Lower lobe of right lung (tissue), 2 donors: ENCODE results near the gene TMEM45A. TPM values are rescaled to one million over a fixed set of nuclear protein-coding genes. Genes with fewer than 3 reads are reported as not detected.

ENCODE experiments used
- ATAC-seq, 2 donors: fragments of 200-7000 bp; cut with Tn5 transposase; one replicate each; pipeline ENCODE4 v1.9.1; 2020 to 2022; ENCODE audit warnings: mild to moderate bottlenecking in 2 of 2, moderate library complexity in 2 of 2
- DNase-seq: peaks from one replicate; pipeline ENCODE4 v3.0.0-alpha.2; 2020
- H3K27ac ChIP-seq: fragments of 200-600 bp; one replicate; pipeline ENCODE4 v1.8.0; 2022
- H3K27me3 ChIP-seq: fragments of 200-600 bp; one replicate; pipeline ENCODE4 v1.8.0; 2022; ENCODE audit warnings: low read depth
- H3K36me3 ChIP-seq: fragments of 200-600 bp; one replicate; pipeline ENCODE4 v1.8.0; 2022; ENCODE audit warnings: mild to moderate bottlenecking
- H3K4me1 ChIP-seq: fragments of 200-600 bp; one replicate; pipeline ENCODE4 v1.8.0; 2022
- H3K4me3 ChIP-seq: fragments of 200-600 bp; one replicate; pipeline ENCODE4 v1.8.0; 2022; ENCODE audit warnings: mild to moderate bottlenecking
- H3K9me3 ChIP-seq: fragments of 200-600 bp; one replicate; pipeline ENCODE4 v1.8.0; 2022
- CTCF ChIP-seq: fragments of 200-600 bp; IDR thresholded peaks from one replicate; pipeline ENCODE4 v1.8.0; 2022; ENCODE audit warnings: antibody characterized with exemption, mild to moderate bottlenecking
- intact Hi-C: fragments of 100-400 bp; cut with DNase I; formaldehyde crosslinking; loops from one replicate; pipeline ENCODE4 v1.11.0; 2022
- total RNA-seq: library from RNA; stranded (reverse); fragmentation: NEBNext Ultra II Directional; extraction: Animal tissue kit (Norgen Biotek cat#: 25700); gene quantifications from one replicate; pipeline ENCODE4 v1.2.1, GENCODE V29; 2021
- donor health status: DM: no; HTN: yes; CAD: no; lungs with severe emphysema.

Gene TMEM45A
- total RNA-seq, 1 donor from 2014 or later, result 17.2 TPM

- no peaks in the 10 kb centered on the region for H3K36me3 ChIP-seq
- H3K27ac ChIP-seq, result no peak overlapping the region
- TF ChIP-seq CTCF, result no peak
- intact Hi-C loops, result no loop called here
- H3K4me1 ChIP-seq, result no peaks in the 10 kb centered on the region
- no peak overlapping the region for H3K4me3 ChIP-seq
- H3K9me3 ChIP-seq, result no peaks in the 10 kb centered on the region
- no peak for DNase-seq
- H3K27me3 ChIP-seq, result no peaks in the 10 kb centered on the region
- no peak for ATAC-seq
Observed at GRCh38 chr3:100556673-100557310, 64.4 kb downstream of the TMEM45A start.

DNA sequence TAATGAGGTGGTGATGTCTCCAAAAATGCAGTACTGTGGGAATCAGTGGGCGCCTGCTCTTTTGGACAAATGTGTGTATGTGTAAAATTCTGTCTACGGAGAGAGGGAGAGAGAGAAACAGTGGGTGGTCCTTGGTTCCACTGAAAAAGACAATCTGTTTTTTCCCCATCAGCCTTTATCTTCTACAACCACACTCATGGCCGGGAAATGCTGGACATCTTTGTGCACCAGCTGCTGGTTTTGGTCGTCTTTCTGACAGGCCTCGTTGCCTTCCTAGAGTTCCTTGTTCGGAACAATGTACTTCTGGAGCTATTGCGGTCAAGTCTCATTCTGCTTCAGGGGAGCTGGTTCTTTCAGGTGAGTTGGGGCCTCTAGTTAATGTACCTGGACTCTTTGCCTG, 65.8 kb downstream of the TMEM45A start:
- no peak for TF ChIP-seq CTCF
- no peaks in the 10 kb centered on the region for H3K4me1 ChIP-seq
- DNase-seq (no peak), ATAC-seq (no peak)
- no peak overlapping the region for H3K4me3 ChIP-seq
- H3K36me3 ChIP-seq, result no peaks in the 10 kb centered on the region
- no peak overlapping the region for H3K27ac ChIP-seq
- intact Hi-C loops, result no loop called here
- H3K27me3 ChIP-seq, result no peaks in the 10 kb centered on the region
- H3K9me3 ChIP-seq, result no peaks in the 10 kb centered on the region

DNA sequence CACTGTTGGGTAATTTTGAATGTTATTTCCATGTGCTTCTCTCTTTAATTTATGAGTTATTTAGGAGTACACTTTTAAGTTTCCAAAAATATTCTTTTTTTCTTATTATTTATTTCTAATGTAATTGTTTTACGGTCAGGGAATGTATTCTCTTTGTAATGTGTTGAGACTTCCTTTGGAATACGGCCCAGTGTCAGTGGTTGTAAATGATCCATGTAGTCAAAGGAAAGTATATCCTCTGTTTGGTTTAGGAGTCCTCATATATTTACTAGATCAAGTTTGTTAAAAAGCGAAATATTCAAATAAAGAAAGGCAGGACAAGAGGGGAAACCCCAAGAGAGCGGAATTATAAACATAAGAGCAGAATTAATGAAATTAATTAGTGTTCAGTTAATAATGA, 68.0 kb downstream of the TMEM45A start:
- DNase-seq (no peak), ATAC-seq (no peak)
- H3K27ac ChIP-seq, result no peak overlapping the region
- H3K9me3 ChIP-seq, result no peaks in the 10 kb centered on the region
- H3K36me3 ChIP-seq, result no peaks in the 10 kb centered on the region
- no peaks in the 10 kb centered on the region for H3K27me3 ChIP-seq
- intact Hi-C loops, result no loop called here
- no peak for TF ChIP-seq CTCF
- no peaks in the 10 kb centered on the region for H3K4me1 ChIP-seq
- H3K4me3 ChIP-seq, result no peak overlapping the region

- no peaks in the 10 kb centered on the region for H3K27me3 ChIP-seq
- no peak overlapping the region for H3K27ac ChIP-seq
- no peaks in the 10 kb centered on the region for H3K36me3 ChIP-seq
- intact Hi-C loops, result no loop called here
- DNase-seq (no peak), ATAC-seq (no peak)
- no peak overlapping the region for H3K4me3 ChIP-seq
- H3K9me3 ChIP-seq, result no peaks in the 10 kb centered on the region
- TF ChIP-seq CTCF, result no peak
- H3K4me1 ChIP-seq, result no peaks in the 10 kb centered on the region
Observed at GRCh38 chr3:100561459-100562158, 69.2 kb downstream of the TMEM45A start.

DNA sequence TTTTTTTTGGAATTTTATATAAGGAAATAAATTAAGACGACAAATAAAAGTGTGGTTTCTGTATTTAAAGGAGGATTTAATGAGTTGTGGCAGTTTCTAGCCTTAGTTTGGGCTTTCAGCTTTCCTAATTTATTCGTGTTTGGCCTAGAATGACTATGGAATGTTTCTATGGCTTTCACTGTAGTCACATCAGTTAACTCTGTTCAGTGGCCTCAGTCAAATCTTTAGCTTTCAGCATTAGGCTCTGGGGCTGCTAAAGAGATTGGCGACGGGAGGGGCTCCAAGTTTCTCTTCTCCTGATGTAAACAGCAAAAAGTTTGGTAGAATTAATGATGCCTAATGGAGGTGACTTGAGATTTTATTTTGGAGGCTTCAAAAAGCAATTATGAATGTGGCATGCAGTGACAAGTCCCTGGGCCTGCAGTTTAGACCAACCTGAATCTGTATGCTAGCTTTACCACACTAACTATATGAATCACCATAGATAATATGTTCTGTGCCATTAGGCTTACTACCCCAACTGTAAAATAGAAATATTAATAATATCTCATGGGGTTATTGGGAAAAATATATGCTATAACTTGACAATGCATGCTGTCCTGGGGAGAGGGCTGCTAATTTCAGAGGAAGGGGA, 69.9 kb downstream of the TMEM45A start:
- intact Hi-C loops, result no loop called here
- Histone ChIP-seq H3K36me3 (no peaks in the 10 kb centered on the region), H3K27ac (no peak overlapping the region), H3K4me3 (no peak overlapping the region), H3K27me3 (no peaks in the 10 kb centered on the region), H3K4me1 (no peaks in the 10 kb centered on the region), H3K9me3 (no peaks in the 10 kb centered on the region)
- DNase-seq (no peak), ATAC-seq (no peak)
- TF ChIP-seq CTCF, result no peak
